ENCODE measurements around the gene SMIM23.
"Not testable (repeated sequence)": the region's sequence is repeated elsewhere in the genome, so short reads cannot be mapped to it uniquely, and the experiment has no call there.

Gene SMIM23

DNA sequence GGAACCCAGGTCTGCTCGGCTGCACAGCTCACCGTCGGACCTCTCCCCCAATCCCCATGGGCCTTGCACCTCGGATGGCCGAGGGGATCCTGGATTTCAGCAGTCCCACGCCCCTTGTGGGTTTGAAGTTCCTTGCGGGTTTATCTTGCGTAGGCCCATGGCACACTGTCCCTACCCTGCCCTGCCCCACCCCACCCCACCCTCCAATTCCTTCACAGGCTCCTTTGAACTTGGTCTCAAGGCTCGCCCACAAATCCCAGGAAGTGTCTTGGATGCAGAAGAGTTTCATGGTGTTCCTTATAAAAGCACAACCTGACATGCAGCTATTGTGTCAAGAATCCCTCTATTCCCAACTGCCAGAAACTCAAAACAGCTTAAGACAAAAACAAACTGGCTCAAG lies 11.2 kb upstream of the SMIM23 start:
- no peak for DNase-seq

DNA sequence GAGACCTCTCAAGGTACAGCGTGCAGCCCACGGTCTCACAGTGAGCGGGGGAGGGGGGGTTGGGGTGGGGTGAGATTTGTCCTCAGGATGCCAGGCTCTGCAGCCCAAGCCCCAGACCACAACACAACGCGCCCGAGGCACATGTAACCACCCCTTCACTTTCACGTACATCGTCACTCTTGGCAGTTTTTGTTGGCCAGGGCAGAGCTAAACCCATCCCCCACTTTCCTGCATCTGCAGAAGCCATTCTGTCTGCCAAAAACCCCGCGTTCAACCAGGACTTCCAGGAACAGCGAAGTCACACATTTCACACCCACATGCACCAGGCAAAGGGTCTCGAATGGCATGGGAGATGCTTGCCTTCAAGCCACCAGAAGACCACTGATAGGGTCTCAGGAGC lies 9.4 kb upstream of the SMIM23 start:
- no peak for DNase-seq

DNA sequence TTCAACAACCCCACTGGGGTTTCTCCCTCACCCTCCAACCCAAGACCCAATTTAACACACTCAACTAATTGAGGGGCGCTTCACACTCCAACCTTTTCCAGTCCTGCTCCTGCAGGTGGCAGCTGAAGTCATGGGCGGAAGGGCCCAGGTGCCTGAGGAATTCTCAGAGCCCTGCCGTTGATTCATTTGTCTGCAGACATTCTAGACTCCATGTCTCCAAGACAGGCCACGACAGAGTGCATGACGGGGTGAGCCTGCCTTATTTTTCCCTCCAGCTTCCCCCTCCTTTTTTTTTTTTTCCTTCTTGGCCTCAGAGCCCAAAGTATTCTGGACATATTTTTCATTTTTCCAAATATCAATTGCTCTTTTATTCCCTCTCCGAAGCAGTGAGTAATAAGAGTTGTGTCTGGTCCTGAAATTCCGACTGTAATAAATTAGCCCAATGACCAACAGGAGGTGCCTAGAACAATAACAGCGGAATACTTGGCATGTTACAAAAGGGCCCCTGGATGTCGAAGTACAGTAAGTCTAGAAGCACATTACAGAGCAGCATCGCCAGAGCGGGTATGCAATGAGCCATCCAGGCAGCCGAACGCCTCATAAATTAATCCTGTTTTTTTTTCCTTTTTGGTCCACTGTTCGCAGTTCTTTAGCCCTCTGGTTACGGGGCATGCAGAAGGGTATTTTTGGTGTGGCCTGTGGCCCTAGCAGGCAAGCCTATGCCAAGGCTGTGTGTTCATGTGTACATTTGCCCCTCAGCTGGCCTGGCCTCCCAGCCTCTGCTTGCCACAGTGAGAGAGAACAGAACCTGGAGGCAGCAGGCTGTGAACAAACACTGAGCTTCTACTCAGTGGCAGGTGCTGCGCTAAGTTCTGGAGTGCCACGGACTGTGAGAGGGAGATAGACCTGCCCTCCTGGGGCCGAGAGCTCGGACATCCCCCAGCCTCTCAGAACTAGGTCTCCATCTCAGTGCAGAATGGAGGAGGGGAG lies 8.6 kb upstream of the SMIM23 start:
- no peak for DNase-seq

DNA sequence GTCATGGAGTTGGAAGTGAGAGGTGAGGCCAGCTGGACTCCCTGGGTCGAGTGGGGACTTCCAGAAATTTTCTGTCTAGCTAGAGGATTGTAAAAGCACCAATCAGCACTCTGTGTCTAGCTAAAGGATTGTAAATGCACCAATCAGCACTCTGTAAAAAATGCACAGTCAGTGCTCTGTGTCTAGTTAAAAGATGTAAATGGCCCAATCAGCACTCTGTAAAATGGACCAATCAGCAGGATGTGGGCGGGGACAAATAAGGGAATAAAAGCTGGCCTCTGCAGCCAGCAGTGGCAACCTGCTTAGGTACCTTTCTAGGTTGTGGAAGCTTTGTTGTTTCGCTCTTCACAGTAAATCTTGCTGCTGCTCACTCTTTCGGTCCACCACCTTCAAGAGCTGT lies 3.9 kb upstream of the SMIM23 start:
- not testable (repeated sequence) for DNase-seq

DNA sequence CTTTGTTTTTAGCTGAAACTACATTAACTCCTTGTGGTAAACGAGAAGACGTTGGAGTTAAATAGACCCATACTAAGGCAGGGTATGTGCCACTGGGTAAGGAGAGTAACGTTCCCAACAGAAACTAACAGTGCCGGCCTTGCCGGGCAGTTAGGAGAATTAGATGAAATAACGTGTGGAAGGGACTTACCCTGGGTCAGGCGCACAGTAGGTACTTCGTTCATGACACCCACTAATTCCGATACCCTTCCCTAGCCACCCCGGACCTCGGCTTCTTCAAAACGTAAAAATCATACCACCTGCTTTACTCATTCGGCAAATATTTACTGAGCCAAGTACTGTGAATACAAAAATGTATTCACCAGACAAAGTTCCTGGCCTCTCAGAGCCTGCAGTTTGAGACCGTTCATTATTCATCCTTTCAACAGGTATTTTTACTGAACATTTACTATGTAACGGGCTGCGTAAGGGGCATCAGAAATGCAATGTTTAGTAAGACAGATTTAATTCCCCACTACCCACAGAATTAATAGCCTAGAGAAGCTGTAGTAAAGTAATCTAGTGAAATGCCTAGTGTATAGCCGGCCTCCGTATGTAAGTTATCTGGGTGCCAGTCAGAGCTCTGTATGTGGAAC lies 3.2 kb upstream of the SMIM23 start:
- DNase-seq = no peak

DNA sequence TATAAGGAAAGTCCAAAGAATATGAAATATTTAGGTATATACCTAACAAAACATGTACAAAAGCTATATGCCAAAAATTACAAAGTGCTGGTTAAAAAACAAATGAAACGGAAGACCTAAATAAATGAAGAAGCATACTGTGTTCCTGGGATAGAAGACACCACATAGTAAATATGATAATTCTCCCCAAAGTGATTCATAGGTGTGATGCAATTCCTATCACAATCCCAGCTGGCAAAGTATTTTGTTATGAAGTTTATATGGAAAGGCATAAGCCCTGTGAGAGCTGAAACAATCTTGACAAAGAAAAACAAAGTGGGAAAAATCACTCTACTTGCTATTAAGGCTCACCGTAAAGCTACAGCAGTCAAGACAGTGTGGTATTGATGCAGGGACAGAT lies 2.6 kb upstream of the SMIM23 start:
- no peak for DNase-seq

DNA sequence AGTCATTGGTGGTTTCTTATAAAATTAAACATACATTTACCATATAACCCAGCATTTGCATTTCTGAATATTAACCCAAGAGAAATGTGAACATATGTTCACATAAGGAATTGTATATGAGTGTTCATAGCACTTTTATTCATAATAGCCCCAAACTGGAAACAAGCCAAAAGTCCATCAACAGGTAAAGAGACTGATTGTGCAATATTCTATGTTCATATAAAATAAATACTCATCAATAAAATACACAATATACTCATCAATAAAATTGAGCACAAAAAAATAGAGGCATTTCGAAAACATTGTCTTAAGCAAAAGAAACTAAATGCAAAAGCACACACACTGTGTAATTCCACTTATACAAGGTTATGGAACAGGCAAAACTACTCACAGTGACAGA lies 3.7 kb downstream of the SMIM23 start:
- no peak for DNase-seq

DNA sequence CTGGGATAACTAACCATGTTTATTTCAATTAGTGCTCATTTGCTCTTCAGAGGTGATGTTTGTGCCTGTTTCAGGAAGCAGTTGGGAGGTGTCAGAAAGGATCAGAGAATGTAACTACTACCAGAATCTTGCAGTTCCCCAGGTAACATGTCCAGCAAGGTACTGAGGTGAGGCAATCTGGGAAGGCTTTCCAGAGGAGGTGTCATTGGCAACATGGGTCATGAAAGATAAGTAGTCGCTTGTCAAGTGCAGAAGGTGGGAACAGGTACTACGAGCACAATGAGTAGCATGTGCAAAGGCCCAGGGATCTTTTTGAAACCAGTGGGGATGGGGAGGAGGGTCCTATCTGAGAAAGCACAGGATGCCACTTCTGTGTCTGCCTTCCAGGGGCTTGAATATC lies 4.8 kb downstream of the SMIM23 start:
- no peak for DNase-seq

DNA sequence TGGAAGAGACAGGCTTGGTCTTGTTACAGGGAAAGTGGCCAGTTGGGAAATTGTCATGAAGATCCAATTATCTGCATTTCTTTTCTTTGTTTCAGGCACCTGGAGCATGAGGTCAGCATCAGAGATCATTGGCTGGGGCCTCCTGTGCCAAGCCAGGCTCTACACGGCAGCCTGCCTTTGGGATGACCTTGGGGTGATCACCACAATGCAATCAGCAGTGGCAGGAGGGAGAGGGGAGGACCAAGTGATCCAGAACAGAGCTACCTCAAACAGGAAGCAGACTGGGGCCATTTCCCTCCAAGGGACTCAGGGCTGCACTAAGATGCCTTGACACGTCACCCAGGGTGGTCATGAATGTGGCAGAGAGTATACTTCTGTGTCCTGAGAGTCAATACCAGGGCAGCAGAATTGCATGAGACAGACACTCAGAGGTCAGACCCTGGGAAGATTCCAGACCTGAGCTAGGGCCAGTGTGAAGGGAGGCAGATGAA lies 8.9 kb downstream of the SMIM23 start:
- DNase-seq = no peak

DNA sequence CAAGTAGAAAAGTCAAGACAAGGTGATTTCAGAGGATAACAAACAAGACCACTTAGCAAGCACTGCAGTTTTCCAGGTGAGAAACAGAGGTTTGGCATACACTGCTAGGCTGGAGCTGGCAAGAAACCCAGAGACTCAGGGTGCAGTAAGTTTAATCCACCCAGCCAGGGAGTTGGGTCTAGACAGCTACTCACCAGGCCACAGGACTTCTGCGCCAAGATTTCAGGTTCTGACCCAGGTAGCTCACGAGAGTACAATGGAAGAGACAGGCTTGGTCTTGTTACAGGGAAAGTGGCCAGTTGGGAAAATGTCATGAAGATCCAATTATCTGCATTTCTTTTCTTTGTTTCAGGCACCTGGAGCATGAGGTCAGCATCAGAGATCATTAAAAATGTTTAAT lies 9.8 kb downstream of the SMIM23 start:
- no peak for DNase-seq

DNA sequence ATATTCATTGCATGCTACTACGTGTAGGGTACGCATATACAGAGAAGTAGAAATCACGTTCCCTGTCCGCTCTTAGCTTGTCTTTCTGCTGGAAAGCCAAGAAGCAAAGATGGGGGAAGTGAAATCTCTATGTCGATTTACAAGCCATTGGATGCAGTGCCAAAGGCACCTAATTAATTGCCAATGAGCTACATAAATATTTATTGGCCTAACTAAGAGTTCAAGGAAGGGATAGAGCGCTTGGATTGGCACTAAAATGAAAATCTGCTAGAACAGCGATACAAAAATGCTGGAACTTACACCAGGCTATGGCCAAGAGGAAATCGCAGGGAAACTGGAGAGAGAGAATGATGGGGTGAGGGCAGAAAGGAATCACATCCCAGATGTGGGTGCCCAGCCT lies 10.8 kb downstream of the SMIM23 start:
- no peak for DNase-seq

DNA sequence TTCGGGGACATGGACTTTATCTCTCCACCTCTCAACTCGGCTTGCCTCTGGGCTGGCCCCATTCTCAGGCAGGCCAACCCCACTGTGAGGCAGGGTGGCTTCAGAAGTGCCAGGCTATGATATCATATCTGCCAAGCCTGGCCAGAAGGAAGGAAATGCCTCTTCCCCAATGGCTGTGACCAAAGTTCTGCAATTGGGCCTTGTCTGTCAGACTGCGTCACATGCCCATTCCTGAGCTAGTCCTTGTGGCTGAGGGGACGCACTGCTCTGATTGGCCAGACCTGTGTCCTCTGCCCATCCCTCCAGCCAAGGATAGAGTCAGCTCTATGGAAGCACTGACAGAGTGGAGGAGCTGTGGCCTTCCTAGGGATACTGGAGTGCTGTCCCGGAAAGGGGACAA lies 11.9 kb downstream of the SMIM23 start:
- no peak for DNase-seq

DNA sequence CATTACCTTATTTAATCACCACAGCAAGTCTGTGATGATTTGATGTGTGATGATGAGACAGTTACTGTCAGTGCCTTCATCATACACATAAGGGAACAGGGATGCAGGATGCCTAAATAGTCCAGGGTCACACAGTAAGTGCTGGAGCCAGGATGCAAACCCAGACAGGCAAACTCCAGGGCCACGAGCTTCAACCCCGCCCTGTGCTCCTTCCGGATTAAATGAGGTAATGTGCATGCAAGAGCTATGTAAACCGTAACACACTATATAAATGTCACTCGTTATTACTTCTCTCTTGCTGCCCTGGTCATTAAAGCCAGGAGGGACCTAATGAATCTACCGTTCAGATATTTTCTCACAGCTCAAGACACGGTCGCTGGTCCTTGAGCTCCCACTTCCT lies 12.8 kb downstream of the SMIM23 start:
- no peak for DNase-seq

DNA sequence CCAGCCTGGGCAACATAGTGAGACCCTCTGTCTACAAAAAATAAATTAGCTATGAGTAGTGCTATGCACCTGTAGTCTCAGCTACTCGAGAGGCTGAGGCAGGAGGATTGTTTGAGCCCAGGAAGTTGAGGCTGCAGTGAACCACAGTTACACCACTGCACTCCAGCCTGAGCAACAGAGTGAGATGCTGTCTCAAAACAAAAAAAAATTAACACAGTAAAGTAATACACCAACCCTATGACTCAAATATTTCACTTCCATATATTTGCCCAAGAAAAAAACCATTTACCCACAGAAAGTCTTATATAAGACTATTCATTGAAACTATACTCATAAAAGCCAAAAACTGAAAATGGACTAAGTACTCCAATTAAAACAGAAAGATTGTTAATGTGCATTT lies 16.2 kb downstream of the SMIM23 start:
- DNase-seq = no peak

DNA sequence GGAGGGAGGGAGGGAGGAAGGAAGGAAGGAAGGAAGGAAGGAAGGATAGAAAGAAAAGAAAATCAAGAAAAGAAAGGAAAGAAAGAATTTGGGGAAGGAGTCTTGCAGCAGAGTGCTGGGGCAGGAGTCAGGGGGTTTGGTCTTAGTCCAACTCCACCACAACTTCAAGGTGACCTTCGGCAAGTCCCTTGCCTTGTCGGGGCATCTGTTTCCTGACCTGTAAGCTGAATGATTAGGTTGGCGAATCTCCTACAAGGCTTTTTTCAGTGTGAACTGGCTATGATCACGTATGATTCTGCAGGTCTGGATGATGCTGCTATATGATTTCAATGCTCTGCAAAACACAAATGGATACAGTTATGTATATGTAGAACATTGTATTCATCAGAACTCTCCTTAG lies 20.1 kb downstream of the SMIM23 start:
- DNase-seq = no peak

DNA sequence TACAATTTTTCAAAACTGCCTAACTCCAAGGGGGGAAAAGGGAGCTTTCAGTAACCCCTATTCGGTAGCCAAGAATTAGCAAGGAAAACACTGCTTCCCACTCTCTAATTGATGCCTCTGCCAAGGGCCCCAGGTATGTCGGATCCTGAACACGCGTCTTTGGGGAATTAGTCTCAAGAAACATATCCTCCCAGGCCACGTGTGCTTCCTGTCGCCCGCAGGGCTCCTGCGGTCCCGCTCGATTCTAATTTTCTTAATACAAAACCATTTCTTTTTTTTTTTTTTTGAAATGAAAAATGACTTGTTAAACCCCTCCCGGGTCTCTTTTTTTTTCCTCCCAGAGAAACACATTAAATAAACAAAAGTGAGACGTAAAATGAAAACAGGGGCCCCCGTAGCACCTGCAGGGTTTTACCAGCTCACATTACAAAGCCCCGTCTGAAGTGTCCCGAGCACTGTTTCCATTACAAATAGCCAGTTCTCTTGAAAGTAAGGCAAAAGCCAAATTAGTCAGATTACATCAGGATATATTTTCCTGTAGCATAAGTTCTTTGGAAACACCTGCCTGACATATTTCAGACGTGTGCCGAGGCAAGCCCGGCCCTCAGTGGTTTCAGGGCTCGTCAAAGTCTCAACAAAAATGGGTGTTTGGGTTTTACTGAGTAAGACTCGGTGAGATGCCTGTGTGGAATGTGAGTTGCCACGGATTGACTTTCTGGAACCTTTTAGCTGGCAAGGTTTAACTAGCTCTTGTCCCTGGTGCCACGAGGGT lies 21.5 kb downstream of the SMIM23 start:
- DNase-seq = peak; percentile 23

DNA sequence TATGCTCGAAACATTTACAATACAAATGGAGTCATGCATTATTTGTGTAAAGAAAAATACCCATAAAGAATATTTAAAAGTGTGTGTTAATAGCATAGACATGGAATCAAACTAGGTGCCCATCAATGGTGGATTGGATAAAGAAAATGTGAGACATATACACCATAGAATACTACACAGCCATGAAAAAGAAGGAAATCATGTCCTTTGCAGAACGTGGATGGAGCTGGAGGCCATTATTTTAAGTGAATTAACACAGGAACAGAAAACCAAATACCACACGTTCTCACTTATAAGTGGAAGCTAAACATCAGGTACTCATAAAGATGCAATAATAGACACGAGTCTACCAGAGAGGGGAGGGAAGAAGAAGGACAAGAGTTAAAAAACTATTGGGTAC lies 22.8 kb downstream of the SMIM23 start:
- DNase-seq = no peak

DNA sequence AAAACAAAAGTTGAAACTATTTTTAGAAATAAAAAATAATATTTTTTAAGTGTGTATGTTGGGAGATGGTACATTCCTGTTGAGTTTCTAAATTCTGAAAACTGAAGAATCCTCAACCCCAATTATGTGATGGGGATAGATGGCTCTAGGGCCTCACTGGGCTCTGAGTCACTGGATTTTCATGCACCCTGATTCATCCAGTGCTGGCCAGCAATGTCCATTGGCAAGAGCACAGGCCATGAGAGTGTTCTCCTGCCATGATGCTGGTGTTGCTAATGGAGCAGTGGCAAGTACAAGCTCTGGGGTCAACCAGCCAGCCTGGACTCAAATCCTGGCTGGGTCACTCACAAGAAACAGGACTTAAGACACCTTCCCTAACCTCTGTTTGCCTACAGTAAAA lies 23.3 kb downstream of the SMIM23 start:
- DNase-seq = peak; percentile 74

DNA sequence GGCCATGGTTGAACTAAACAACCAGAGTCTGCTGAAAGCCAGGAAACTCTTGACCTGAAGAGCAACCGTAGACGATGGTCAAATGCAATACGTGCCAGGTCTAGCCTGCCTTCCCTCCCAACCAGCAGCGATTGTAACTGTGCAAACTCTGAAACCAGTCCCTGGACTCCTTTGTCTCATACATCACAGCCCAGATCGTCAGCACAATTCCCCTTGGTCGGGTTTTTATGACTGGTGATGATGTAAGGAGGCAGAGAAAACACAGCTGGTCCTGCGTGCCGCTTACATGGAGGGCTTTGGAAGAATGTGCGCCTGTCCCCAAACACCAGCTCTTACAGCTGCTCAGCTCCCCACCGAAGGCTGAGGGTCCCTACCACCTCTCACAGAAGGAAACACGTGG lies 24.6 kb downstream of the SMIM23 start:
- no peak for DNase-seq

DNA sequence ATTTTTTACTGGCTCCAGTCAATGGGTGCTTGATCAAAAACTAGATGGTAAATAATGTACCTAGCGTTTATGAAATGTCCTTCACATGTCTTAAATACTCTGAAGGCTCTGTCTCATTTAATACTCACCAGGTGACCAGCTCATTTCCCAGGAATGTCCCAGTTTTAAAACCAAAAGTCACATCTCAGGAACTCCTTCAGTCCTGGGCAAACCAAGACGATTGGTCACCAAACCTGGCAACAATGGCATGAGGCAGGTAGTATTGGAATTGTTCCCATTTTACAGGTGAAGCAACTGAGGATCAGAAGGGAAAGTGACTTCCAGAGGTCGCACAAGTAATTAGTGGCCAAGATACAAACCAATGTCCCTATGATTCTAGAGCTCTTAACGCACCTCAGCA lies 27.7 kb downstream of the SMIM23 start:
- DNase-seq = no peak

DNA sequence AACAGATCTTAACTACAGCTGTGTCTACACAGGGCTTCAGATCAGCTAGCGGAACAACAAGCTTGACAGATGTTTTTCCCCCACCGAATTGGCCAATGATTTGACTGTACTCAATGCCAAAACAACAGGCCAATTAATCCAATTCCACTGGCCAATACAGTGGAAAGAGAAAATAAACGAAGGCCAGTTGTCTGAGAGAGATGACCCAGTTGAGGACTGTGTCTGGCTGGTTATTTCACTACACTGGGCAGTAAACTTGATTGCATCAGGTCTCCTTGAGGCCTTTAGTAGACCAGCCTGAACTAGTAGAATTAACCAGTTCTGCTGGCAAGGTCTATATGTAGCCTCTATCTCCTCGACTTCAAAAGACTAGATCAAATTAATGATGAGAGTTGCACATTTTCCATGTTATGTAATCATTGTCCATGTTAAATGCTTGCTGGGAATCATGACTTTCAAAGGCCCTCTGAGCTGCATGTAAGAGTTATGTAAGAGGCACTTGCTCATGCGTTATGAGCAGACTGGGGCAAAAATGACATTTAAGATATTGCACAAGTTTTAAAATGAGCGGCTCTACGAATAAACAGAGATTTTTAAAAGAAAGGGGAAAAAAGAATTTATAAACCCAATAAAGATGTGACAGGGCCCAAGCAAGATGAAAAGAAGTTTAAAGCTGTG lies 28.3 kb downstream of the SMIM23 start:
- DNase-seq = no peak

DNA sequence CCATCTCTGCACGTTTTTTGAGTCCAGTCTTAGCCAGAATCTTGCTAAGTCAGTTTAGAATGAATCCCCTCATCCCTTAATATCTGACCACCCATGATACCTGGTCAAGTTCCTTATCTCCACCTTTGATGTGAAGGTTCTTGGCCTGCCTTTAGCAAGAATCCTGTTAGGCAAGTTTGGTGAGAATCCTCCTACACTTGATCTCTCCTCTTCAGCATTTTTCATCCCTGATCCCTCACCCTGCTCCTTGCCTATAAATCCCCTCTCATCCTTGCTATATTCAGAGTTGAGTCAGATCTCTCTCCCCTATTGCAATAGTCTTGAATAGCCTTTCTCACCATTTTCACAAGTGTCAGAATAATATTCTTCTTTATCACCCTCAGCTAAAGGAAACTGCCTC lies 31.0 kb downstream of the SMIM23 start:
- DNase-seq = no peak

DNA sequence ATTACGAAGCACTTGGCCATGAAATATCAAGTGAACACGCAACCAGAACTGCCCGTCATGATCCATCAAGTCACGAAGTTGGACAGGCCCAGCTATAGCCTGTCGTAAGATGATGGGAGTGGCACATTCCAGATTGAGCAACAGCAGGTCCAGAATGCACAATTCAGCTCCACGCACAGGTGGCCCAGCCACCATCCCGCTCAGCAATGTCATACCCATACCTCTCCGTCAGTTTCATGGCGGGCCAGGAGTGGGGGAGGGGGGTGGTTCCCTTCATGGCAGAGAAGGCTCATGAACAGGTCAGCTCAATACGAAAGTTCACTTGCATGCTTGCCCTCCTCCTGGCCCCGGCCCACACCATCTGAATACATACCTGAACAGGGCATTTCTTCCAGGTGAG lies 34.9 kb downstream of the SMIM23 start:
- no peak for DNase-seq
